OCI-LY3 (cell line): Measurements from ENCODE around the gene FBXL20.
"Not testable (repeated sequence)": the region's sequence is repeated elsewhere in the genome, so short reads cannot be mapped to it uniquely, and the experiment has no call there.

Experiments
- CTCF ChIP-seq: fragments of 200-600, 300-600 bp; sonication (generic); IDR thresholded peaks from 2 replicates; pipeline ENCODE4 v1.5.1; 2014; ENCODE audit warnings: antibody characterized with exemption, low read length, low read depth
- EZH2phosphoT487 ChIP-seq: fragments of 200-600 bp; shearing (Covaris generic); IDR thresholded peaks from 2 replicates; pipeline ENCODE4 v1.6.1; 2018; ENCODE audit warnings: antibody characterized with exemption, mixed run types, low read depth

- TF ChIP-seq CTCF, EZH2phosphoT487: not testable (repeated sequence)
Observed at GRCh38 chr17:39439868-39440267, 38.4 kb upstream of the FBXL20 start.
